Measurements from ENCODE around the gene CYP24A1.
"Not testable (repeated sequence)": the region's sequence is repeated elsewhere in the genome, so short reads cannot be mapped to it uniquely, and the experiment has no call there.

The CYP24A1 gene

GRCh38 chr20:54132612-54133433 lies 41.0 kb downstream of the CYP24A1 start:
- peak; percentile 17 for DNase-seq

- DNase-seq: no peak
Observed at GRCh38 chr20:54131675-54132611, 41.8 kb downstream of the CYP24A1 start.

GRCh38 chr20:54131125-54131524 lies 42.7 kb downstream of the CYP24A1 start:
- DNase-seq: not testable (repeated sequence)

GRCh38 chr20:54129350-54129749 lies 44.4 kb downstream of the CYP24A1 start:
- no peak for DNase-seq

- DNase-seq: no peak
Observed at GRCh38 chr20:54127855-54128574, 45.8 kb downstream of the CYP24A1 start.

- no peak for DNase-seq
Observed at GRCh38 chr20:54126806-54127655, 46.8 kb downstream of the CYP24A1 start.

GRCh38 chr20:54126328-54126727 lies 47.5 kb downstream of the CYP24A1 start:
- not testable (repeated sequence) for DNase-seq

- DNase-seq: no peak
Observed at GRCh38 chr20:54123587-54124180, 50.1 kb downstream of the CYP24A1 start.

- DNase-seq: no peak
Observed at GRCh38 chr20:54122681-54123586, 50.9 kb downstream of the CYP24A1 start.

GRCh38 chr20:54122189-54122588 lies 51.6 kb downstream of the CYP24A1 start:
- no peak for DNase-seq

GRCh38 chr20:54119744-54120143 lies 54.0 kb downstream of the CYP24A1 start:
- DNase-seq: no peak

- no peak for DNase-seq
Observed at GRCh38 chr20:54118220-54119001, 55.4 kb downstream of the CYP24A1 start.

- DNase-seq: no peak
Observed at GRCh38 chr20:54116550-54117235, 57.1 kb downstream of the CYP24A1 start.

GRCh38 chr20:54115172-54115854 lies 58.5 kb downstream of the CYP24A1 start:
- DNase-seq: no peak

- no peak for DNase-seq
Observed at GRCh38 chr20:54114109-54114508, 59.7 kb downstream of the CYP24A1 start.

- DNase-seq: no peak
Observed at GRCh38 chr20:54113566-54113965, 60.2 kb downstream of the CYP24A1 start.

- DNase-seq: no peak
Observed at GRCh38 chr20:54112221-54112884, 61.4 kb downstream of the CYP24A1 start.

- DNase-seq: no peak
Observed at GRCh38 chr20:54111460-54111859, 62.3 kb downstream of the CYP24A1 start.

Measured in NCI-H510A (cell line).